ENCODE data around the gene MCTP2. TPM values are rescaled to one million over a fixed set of nuclear protein-coding genes. Genes with fewer than 3 reads are reported as not detected.

The MCTP2 gene
- total and polyA plus RNA-seq, 2 donors (not counting 1 experiment from before 2014, with no cell fraction given), result 38.3 to 64.8 TPM

DNA sequence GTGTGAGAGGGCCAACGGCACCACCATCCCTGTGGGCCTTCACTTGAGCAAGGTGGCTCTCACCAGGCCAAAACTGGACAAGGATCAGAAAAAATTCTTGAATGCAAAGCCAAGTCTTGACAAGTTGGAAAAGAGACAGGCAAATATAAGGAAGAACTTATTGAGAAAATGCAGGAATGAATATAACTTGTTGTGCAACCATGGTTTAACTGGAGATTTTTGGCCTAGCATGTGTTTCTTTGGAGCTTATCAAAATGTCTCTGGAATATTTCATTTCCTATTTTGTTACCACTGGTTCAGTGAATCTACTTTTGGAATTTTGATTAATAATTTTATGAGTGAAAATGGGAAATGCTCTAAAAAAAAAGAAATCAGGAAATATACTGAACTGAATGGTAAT is 42.5 kb downstream of the MCTP2 start:
- Histone ChIP-seq H3K27me3 (replicated peaks in 1 of 4; ENCODE audit: control extremely low read depth in 1 of 4, control insufficient read depth in 3 of 4, insufficient read depth in 4 of 4, low read length in 3 of 4) (no peaks in the 10 kb centered on the region), H3K4me3 (ENCODE audit: control extremely low read depth in 1 of 5, extremely low read depth in 1 of 5, insufficient read depth in 1 of 5, low read depth in 2 of 5, low read length in 4 of 5) (no peak overlapping the region), H3K36me3 (replicated peaks in 1 of 2; ENCODE audit: control extremely low read depth in 1 of 2, control insufficient read depth in 1 of 2, extremely low read depth in 1 of 2, insufficient read depth in 2 of 2, low read length in 1 of 2) (no peaks in the 10 kb centered on the region), H3K4me2 (replicated peaks; ENCODE audit: low read depth, low read length, poor library complexity, severe bottlenecking) (no peak overlapping the region), H3K27ac (ENCODE audit: low read length in 2 of 2) (no peak overlapping the region), H2AFZ (ENCODE audit: insufficient read depth, low read depth, low read length, poor library complexity, severe bottlenecking) (no peak overlapping the region), H3K9me3 (ENCODE audit: control extremely low read depth in 1 of 3, control insufficient read depth in 2 of 3, insufficient read depth in 1 of 3, low read length in 2 of 3) (no peaks in the 10 kb centered on the region), H4K20me1 (ENCODE audit: control insufficient read depth, insufficient read depth, low read length, poor library complexity, severe bottlenecking) (no peaks in the 10 kb centered on the region), H3K79me2 (ENCODE audit: control insufficient read depth, insufficient read depth, low read length) (peaks cover 95% of the 10 kb centered on the region), H3K4me1 (ENCODE audit: control insufficient read depth in 2 of 2, insufficient read depth in 2 of 2, low read length in 2 of 2) (peaks cover 31 to 46% of the 10 kb centered on the region in 2 donors), H3K9ac (ENCODE audit: low read length) (no peak overlapping the region)
- Mint-ChIP-seq H3K9me3 (ENCODE audit: insufficient read depth) (no peaks in the 10 kb centered on the region), H3K4me3 (peak overlapping the region; percentile 33), H3K4me1 (peaks cover 24% of the 10 kb centered on the region), H3K27me3 (no peaks in the 10 kb centered on the region), H3K27ac (no peak overlapping the region)
- CTCF ChIA-PET, result no interaction called here
- 100% methylated on average over 1 of the region's 1 CpG for WGBS (ENCODE audit: insufficient coverage)
- POLR2A ChIA-PET, result no interaction called here
- TF ChIP-seq, protein P1, sequence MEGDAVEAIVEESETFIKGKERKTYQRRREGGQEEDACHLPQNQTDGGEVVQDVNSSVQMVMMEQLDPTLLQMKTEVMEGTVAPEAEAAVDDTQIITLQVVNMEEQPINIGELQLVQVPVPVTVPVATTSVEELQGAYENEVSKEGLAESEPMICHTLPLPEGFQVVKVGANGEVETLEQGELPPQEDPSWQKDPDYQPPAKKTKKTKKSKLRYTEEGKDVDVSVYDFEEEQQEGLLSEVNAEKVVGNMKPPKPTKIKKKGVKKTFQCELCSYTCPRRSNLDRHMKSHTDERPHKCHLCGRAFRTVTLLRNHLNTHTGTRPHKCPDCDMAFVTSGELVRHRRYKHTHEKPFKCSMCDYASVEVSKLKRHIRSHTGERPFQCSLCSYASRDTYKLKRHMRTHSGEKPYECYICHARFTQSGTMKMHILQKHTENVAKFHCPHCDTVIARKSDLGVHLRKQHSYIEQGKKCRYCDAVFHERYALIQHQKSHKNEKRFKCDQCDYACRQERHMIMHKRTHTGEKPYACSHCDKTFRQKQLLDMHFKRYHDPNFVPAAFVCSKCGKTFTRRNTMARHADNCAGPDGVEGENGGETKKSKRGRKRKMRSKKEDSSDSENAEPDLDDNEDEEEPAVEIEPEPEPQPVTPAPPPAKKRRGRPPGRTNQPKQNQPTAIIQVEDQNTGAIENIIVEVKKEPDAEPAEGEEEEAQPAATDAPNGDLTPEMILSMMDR (IDR thresholded peaks at IDR 0.05), result no peak
- TF ChIP-seq EZH2 (IDR thresholded peaks at IDR 0.05; ENCODE audit: borderline replicate concordance, insufficient read depth, low read depth, low read length, poor library complexity, severe bottlenecking), result no peak
- no peak for ATAC-seq (ENCODE audit: low read depth)
- DNase-seq, result no peak
- intact Hi-C loops (cut with micrococcal nuclease), result loop anchor here (2.0 to 5.0 kb wide), 2 partner anchors 15 to 42 kb away; partner anchors contain the start of gene MCTP2

DNA sequence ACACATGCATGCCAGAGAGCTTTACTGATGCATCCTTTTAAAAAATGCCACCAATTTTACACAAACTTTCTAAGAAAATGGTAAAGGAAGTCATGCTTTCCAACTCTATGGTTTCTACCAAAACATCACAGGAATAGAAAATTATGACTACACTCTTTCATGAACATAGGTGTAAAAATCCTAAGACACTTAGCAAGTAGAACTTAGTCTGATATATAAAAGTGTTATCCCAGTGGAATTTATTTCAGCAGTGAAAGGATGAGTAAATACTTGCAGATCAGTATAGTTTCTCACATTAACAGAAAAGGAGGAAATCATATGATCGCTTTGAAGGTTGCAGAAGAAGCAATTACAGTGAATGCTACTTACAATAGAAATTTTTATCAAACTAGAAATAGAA is 43.4 kb downstream of the MCTP2 start:
- no peaks in the 10 kb centered on the region for H3K27me3 ChIP-seq (replicated peaks in 1 of 4; ENCODE audit: control extremely low read depth in 1 of 4, control insufficient read depth in 3 of 4, insufficient read depth in 4 of 4, low read length in 3 of 4)
- no peak overlapping the region for H3K4me3 ChIP-seq (ENCODE audit: control extremely low read depth in 1 of 5, extremely low read depth in 1 of 5, insufficient read depth in 1 of 5, low read depth in 2 of 5, low read length in 4 of 5)
- no peaks in the 10 kb centered on the region for H3K9me3 Mint-ChIP-seq (ENCODE audit: insufficient read depth)
- no CpG with 5 or more reads among the region's 1 CpG for WGBS (ENCODE audit: insufficient coverage)
- H3K9me3 ChIP-seq (ENCODE audit: control extremely low read depth in 1 of 3, control insufficient read depth in 2 of 3, insufficient read depth in 1 of 3, low read length in 2 of 3), result no peaks in the 10 kb centered on the region
- no peak overlapping the region for H3K27ac ChIP-seq (ENCODE audit: low read length in 2 of 2)
- no peak for TF ChIP-seq EZH2 (IDR thresholded peaks at IDR 0.05; ENCODE audit: borderline replicate concordance, insufficient read depth, low read depth, low read length, poor library complexity, severe bottlenecking)
- TF ChIP-seq, protein P1 (IDR thresholded peaks at IDR 0.05), result no peak
- no peaks in the 10 kb centered on the region for H3K27me3 Mint-ChIP-seq
- H3K4me2 ChIP-seq (replicated peaks; ENCODE audit: low read depth, low read length, poor library complexity, severe bottlenecking), result no peak overlapping the region
- ChIA-PET CTCF (no interaction called here), POLR2A (no interaction called here)
- H2AFZ ChIP-seq (ENCODE audit: insufficient read depth, low read depth, low read length, poor library complexity, severe bottlenecking), result no peak overlapping the region
- peak overlapping the region; percentile 13 for H3K4me3 Mint-ChIP-seq
- no peak overlapping the region for H3K9ac ChIP-seq (ENCODE audit: low read length)
- ATAC-seq (ENCODE audit: low read depth) (no peak), DNase-seq (no peak)
- peaks cover 35 to 50% of the 10 kb centered on the region in 2 donors for H3K4me1 ChIP-seq (ENCODE audit: control insufficient read depth in 2 of 2, insufficient read depth in 2 of 2, low read length in 2 of 2)
- no peak overlapping the region for H3K27ac Mint-ChIP-seq
- H3K36me3 ChIP-seq (replicated peaks in 1 of 2; ENCODE audit: control extremely low read depth in 1 of 2, control insufficient read depth in 1 of 2, extremely low read depth in 1 of 2, insufficient read depth in 2 of 2, low read length in 1 of 2), result no peaks in the 10 kb centered on the region
- intact Hi-C loops (cut with micrococcal nuclease), result loop anchor here (5.0 kb wide), 1 partner anchor 42 kb away; the partner anchor contains the start of gene MCTP2
- peaks cover 95% of the 10 kb centered on the region for H3K79me2 ChIP-seq (ENCODE audit: control insufficient read depth, insufficient read depth, low read length)
- peaks cover 31% of the 10 kb centered on the region for H3K4me1 Mint-ChIP-seq
- no peaks in the 10 kb centered on the region for H4K20me1 ChIP-seq (ENCODE audit: control insufficient read depth, insufficient read depth, low read length, poor library complexity, severe bottlenecking)
